Large intestine (tissue), 12 donors: Measurements from ENCODE around the gene NFKBIB. TPM values are rescaled to one million over a fixed set of nuclear protein-coding genes. Genes with fewer than 3 reads are reported as not detected.
"Not testable (repeated sequence)": the region's sequence is repeated elsewhere in the genome, so short reads cannot be mapped to it uniquely, and the experiment has no call there.

ENCODE experiments used
- DNase-seq, 2 donors: peaks; one replicate each; pipeline versions ENCODE4 v3.0.0 to v3.0.0-alpha.2; 2013
- H3K27ac ChIP-seq: one replicate; pipeline ENCODE4 v1.5.1; 2013; ENCODE audit warnings: low read length
- H3K27me3 ChIP-seq: 2 replicates; pipeline ENCODE4 v1.6.1; 2013; ENCODE audit warnings: low read length; ENCODE audit not compliant: control insufficient read depth, insufficient read depth
- H3K36me3 ChIP-seq: 2 replicates; pipeline ENCODE4 v1.6.1; 2013; ENCODE audit warnings: low read length; ENCODE audit not compliant: control insufficient read depth, insufficient read depth
- H3K4me1 ChIP-seq: one replicate; pipeline ENCODE4 v1.6.1; 2013; ENCODE audit warnings: low read length; ENCODE audit not compliant: control insufficient read depth, insufficient read depth
- H3K4me3 ChIP-seq: one replicate; pipeline ENCODE4 v1.5.1; 2013; ENCODE audit warnings: low read length
- H3K9me3 ChIP-seq: one replicate; pipeline ENCODE4 v1.6.1; 2013; ENCODE audit warnings: mild to moderate bottlenecking, low read depth, low read length, moderate library complexity; ENCODE audit not compliant: control insufficient read depth
- WGBS: methylation state at CpG from one replicate; pipeline ENCODE4 v1.1.5; 2013; ENCODE audit warnings: low lambda C conversion rate; ENCODE audit not compliant: insufficient coverage; 5-methylcytosine and 5-hydroxymethylcytosine counted together
- long read RNA-seq, 11 donors: transcript quantifications; one replicate each; lab custom pipeline, GENCODE V29; 2026
- polyA plus RNA-seq: library from polyadenylated mRNA; unstranded; fragments of 120-200 nt; gene quantifications from one replicate; pipeline ENCODE4 v1.2.1, GENCODE V29; 2013

The NFKBIB gene, protein sequence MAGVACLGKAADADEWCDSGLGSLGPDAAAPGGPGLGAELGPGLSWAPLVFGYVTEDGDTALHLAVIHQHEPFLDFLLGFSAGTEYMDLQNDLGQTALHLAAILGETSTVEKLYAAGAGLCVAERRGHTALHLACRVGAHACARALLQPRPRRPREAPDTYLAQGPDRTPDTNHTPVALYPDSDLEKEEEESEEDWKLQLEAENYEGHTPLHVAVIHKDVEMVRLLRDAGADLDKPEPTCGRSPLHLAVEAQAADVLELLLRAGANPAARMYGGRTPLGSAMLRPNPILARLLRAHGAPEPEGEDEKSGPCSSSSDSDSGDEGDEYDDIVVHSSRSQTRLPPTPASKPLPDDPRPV
- polyA plus RNA-seq, result 15.0 TPM
- long read RNA-seq, donor 1, partial matches to known transcripts, result 0 of 8 reads
- long read RNA-seq, donor 1, other reads (novel, unspliced or antisense), result 0 of 8 reads
- long read RNA-seq, donor 2, transcript NFKBIB-201 (6 exons, 1,159 nt), result major isoform, 7 of 10 reads
- long read RNA-seq, donor 2, partial matches to known transcripts, result 0 of 10 reads
- long read RNA-seq, donor 2, other reads (novel, unspliced or antisense), result 0 of 10 reads
- long read RNA-seq, donor 3, result 0 reads
- long read RNA-seq, donor 4, partial matches to known transcripts, result 0 of 1 reads
- long read RNA-seq, donor 4, other reads (novel, unspliced or antisense), result 0 of 1 reads
- long read RNA-seq, donor 5, partial matches to known transcripts, result 0 of 2 reads
- long read RNA-seq, donor 5, other reads (novel, unspliced or antisense), result 0 of 2 reads
- long read RNA-seq, donor 6, transcript NFKBIB-204 (5 exons, 1,929 nt), result major isoform, 5 of 8 reads
- long read RNA-seq, donor 6, partial matches to known transcripts, result 0 of 8 reads
- long read RNA-seq, donor 6, other reads (novel, unspliced or antisense), result 0 of 8 reads
- long read RNA-seq, donor 7, result 0 reads
- long read RNA-seq, donor 8, transcript NFKBIB-201 (6 exons, 1,159 nt), result major isoform, 5 of 8 reads
- long read RNA-seq, donor 8, partial matches to known transcripts, result 0 of 8 reads
- long read RNA-seq, donor 8, other reads (novel, unspliced or antisense), result 0 of 8 reads
- long read RNA-seq, donor 9, partial matches to known transcripts, result 0 of 7 reads
- long read RNA-seq, donor 9, other reads (novel, unspliced or antisense), result 0 of 7 reads
- long read RNA-seq, donor 10, transcript NFKBIB-204 (5 exons, 1,929 nt), result major isoform, 7 of 19 reads
- long read RNA-seq, donor 10, transcript NFKBIB-201 (6 exons, 1,159 nt), result minor isoform, 6 of 19 reads
- long read RNA-seq, donor 10, partial matches to known transcripts, result 6 of 19 reads
- long read RNA-seq, donor 10, other reads (novel, unspliced or antisense), result 0 of 19 reads
- long read RNA-seq, donor 11, partial matches to known transcripts, result 0 of 5 reads
- long read RNA-seq, donor 11, other reads (novel, unspliced or antisense), result 0 of 5 reads

DNA sequence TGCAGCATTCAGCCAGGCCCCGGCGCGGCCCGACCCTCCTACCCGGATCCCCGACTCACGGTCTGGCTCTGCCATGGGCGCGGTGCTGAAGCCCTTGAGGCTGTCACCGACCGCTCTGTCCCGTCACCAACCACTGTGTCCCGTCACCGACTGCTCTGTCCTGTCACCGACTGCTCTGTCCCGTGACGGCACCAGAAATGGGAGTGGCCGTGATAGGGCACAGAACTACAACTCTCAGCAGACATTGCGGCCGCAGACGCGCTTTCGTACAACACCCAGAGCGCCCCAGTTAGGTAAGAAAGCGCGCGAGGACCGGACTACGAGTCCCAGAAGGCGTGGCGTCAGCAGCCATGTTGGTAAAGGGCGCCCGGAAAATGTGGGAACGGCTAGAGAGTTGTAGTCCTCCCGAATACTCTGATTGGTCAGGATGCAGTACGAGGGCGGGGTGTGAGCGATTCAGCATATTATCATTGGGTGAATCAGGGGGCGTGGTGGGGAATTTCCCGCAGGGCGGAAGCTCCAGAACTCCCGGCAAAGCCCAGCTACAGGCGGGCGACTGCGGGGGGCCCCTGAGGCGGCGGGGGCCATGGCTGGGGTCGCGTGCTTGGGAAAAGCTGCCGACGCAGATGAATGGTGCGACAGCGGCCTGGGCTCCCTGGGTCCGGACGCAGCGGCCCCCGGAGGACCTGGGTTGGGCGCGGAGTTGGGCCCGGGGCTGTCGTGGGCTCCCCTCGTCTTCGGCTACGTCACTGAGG lies at the start of gene NFKBIB, which contains the start of gene SIRT2:
Gene NFKBIB (plus strand): TSS at position 523 of the 755 bp plus-strand sequence. CDS start 64 bp downstream, at position 587.
Gene SIRT2 (minus strand): TSS at position 172 of the 755 bp plus-strand sequence. CDS start 97 bp downstream, at position 75.
- H3K9me3 ChIP-seq, result no peaks in the 10 kb centered on the region
- H3K4me1 ChIP-seq, result peaks cover 16% of the 10 kb centered on the region

DNA sequence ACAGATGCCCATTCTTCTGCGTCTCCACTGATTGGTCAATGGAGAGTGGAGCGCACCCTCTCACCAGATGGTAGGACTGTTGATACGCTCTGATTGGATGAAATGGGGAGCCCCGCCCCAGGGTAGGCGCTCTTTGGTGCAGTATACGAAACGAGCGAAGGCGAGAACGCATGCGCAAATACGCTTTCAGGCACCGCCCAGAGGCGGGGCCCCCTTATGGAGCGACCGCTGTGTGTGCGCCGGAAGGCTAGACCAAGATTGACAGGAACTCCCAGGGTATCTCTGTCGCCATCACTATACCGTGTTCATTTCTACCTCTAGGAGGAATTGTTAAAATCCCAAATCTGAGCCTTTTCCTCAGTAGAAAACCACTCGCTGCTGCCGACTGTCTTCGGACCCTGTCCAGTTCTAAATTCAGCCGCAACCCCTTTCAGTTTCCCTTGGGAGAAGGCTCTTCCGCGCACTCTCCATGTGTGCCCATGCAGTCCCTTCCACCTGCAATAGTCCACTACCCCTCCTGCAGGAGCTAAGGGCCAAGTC lies 49.3 kb upstream of the NFKBIB start:
- peak in 1 of 2 donors; percentile 100 for DNase-seq
- no CpG with 5 or more reads among the region's 26 CpGs for WGBS
- peaks cover 27% of the 10 kb centered on the region for H3K36me3 ChIP-seq
- peaks cover 25% of the 10 kb centered on the region for H3K4me1 ChIP-seq
- H3K27me3 ChIP-seq, result no peaks in the 10 kb centered on the region
- peak overlapping the region; percentile 62 for H3K4me3 ChIP-seq
- no peaks in the 10 kb centered on the region for H3K9me3 ChIP-seq
- H3K27ac ChIP-seq, result peak overlapping the region; percentile 99

More for the DNA sequence above, at the start of gene NFKBIB, which contains the start of gene SIRT2:
- Histone ChIP-seq H3K27me3 (no peaks in the 10 kb centered on the region), H3K27ac (peak within 1 kb of the TSS; percentile 84), H3K36me3 (no peaks in the 10 kb centered on the region), H3K4me3 (peak within 1 kb of the TSS; percentile 96)
- WGBS, result no CpG with 5 or more reads among the region's 64 CpGs
- DNase-seq, result peak; percentile 100

DNA sequence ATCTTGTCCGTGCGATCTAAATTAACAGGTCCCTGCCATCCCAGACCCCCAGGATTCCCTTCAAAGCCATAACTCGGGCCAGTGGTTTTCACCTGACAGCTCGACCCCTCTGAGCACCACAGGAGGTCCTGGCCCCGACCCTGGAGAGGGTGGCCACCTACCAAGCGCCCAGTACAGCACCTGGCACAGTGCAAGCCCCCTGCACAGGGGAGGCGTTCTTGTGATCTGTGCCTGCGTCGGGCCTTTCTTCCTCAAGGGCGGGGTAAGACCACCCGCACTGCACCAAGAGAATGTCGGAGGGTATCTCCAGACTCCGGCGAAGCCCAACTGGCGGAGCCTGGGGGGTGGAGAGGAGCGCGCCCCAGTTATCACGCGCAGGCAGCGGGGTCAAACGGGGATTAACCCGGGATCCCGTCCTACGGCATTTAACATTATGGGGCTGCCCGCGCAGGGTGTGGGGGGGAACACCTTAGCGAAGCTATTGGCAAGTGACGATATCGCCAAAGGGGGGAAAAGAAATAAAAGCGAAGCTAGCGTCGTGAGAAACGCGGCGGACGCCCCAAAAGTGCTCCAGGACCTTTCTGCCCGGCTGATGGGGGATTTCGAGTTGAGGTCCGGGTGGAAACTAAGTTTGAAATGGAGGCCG lies 48.7 kb upstream of the NFKBIB start:
- peaks cover 25% of the 10 kb centered on the region for H3K4me1 ChIP-seq
- peaks cover 5% of the 10 kb centered on the region for H3K9me3 ChIP-seq
- H3K4me3 ChIP-seq, result peak overlapping the region; percentile 62
- H3K36me3 ChIP-seq, result peaks cover 21% of the 10 kb centered on the region
- H3K27me3 ChIP-seq, result no peaks in the 10 kb centered on the region
- peak overlapping the region; percentile 99 for H3K27ac ChIP-seq
- DNase-seq, result peak in 1 of 2 donors; percentile 67
- 0% methylated on average over 2 of the region's 40 CpGs for WGBS

DNA sequence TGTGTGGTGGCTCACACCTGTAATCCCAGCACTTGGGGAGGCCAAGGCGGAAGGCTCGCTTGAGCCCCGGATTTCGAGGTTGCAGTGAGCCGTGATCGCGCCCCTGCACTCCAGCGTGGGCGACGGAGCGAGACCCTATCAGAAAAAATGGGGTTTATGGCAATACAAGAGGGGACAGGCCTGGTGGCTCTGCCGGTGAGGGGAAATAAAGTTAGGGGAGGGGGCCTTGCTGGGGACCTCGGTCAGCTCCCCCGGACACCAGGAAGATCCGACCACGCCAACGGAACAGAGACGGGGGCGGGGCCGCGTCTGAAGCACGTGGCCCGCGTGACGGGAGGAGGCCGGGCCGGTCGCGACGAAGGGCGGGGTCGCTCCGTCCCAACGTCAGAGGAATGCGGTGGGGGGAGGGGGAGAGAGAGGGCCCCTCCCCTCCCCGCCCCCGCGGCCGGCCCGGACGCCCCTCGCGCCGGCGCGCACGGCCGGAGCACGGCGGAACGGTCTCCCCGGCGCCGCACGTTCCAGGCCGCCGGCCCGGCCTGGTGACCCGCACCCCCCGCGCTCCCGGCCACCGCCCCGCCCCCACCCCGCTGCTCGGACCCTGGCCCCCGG lies 48.0 kb upstream of the NFKBIB start:
- Histone ChIP-seq H3K9me3 (peaks cover 10% of the 10 kb centered on the region), H3K36me3 (peaks cover 15% of the 10 kb centered on the region), H3K4me3 (peak overlapping the region; percentile 62), H3K27me3 (no peaks in the 10 kb centered on the region), H3K4me1 (peaks cover 25% of the 10 kb centered on the region), H3K27ac (peak overlapping the region; percentile 99)
- DNase-seq, result peak; percentile 94 to 96
- no CpG with 5 or more reads among the region's 67 CpGs for WGBS

DNA sequence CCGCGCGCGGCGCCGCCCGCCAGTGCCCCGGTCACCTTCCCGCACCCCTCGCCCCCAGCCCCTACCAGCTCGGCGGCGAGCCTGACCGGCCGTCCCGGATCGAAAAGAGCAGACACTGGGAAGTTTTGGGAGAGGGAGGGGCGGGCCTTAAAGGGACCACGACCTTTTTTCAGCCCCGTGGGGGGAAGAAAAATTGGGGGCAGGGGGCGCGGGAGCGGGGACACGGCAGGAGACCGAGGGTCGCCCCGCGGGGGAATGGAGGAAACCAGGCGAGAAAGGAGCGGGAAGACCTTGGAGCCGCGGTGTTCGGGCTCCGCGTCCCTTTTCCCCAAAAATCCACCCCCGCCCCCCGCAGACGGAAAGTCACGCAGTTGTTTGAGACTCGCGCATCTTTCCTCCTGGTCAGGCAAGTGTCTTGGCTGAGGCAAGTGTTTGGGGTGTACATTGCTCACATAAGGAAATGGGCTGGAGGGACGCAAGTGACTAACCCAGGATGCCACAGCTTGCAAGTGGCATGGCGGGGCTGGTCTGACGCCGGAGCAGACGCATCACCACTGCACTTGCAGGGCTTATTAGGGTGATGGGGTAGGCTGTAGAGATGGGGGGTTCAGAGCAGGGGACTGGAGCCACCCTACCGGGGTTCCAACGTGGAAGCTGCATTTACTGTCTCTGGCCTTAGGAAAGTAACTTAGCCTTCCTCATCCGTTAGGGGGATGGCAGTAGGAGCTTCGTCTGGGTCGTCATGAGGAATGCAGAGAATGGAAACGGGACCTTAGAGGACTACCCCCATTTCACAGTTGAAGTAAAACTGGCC lies 47.3 kb upstream of the NFKBIB start:
- peaks cover 7% of the 10 kb centered on the region for H3K36me3 ChIP-seq
- peak in 1 of 2 donors; percentile 59 for DNase-seq
- WGBS, result no CpG with 5 or more reads among the region's 52 CpGs
- H3K4me3 ChIP-seq, result peak overlapping the region; percentile 61
- H3K27ac ChIP-seq, result peak overlapping the region; percentile 86
- no peaks in the 10 kb centered on the region for H3K27me3 ChIP-seq
- H3K4me1 ChIP-seq, result peaks cover 30% of the 10 kb centered on the region
- H3K9me3 ChIP-seq, result peaks cover 10% of the 10 kb centered on the region

DNA sequence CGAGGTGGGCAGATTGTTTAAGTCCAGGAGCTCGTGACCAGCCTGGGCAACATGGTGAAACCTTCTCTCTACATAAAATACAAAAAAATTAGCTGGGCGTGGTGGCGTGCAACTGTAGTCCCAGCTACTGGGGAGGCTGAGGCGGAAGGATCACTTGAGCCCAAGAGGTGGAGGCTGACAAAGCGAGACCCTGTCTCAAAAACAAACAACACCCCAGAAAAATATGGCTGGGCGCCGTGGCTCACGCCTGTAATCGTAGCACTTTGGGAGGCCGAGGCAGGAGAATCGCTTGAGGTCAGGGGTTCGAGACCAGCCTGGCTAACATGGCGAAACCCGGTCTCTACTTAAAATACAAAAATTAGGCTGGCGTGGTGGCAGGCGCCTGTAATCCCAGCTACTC lies 46.6 kb upstream of the NFKBIB start:
- DNase-seq, result no peak
- Histone ChIP-seq H3K27me3 (no peaks in the 10 kb centered on the region), H3K27ac (no peak overlapping the region), H3K4me1 (peaks cover 28% of the 10 kb centered on the region), H3K4me3 (no peak overlapping the region), H3K36me3 (peaks cover 2% of the 10 kb centered on the region), H3K9me3 (peaks cover 10% of the 10 kb centered on the region)
- WGBS, result 100% methylated on average over 1 of the region's 17 CpGs

DNA sequence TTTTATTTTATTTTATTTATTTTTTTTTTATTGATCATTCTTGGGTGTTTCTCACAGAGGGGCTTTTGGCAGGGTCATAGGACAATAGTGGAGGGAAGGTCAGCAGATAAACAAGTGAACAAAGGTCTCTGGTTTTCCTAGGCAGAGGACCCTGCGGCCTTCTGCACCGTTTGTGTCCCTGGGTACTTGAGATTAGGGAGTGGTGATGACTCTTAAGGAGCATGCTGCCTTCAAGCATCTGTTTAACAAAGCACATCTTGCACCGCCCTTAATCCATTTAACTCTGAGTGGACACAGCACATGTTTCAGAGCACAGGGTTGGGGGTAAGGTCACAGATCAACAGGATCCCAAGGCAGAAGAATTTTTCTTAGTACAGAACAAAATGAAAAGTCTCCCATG lies 44.8 kb upstream of the NFKBIB start:
- whole genome bisulfite sequencing, result no CpG with 5 or more reads among the region's 3 CpGs
- peaks cover 32% of the 10 kb centered on the region for H3K4me1 ChIP-seq
- H3K36me3 ChIP-seq, H3K27ac ChIP-seq, H3K27me3 ChIP-seq, DNase-seq, H3K4me3 ChIP-seq, H3K9me3 ChIP-seq: not testable (repeated sequence)

DNA sequence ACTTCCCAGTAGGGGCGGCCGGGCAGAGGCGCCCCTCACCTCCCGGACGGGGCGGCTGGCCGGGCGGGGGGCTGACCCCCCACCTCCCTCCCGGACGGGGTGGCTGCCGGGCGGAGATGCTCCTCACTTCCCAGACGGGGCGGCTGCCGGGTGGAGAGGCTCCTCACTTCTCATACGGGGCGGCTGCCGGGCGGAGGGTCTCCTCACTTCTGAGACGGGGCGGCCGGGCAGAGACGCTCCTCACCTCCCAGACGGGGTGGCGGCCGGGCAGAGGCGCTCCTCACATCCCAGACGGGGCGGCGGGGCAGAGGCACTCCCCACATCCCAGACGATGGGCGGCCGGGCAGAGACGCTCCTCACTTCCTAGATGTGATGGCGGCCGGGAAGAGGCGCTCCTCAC lies 44.0 kb upstream of the NFKBIB start:
- not testable (repeated sequence) for H3K27ac ChIP-seq, H3K9me3 ChIP-seq, H3K36me3 ChIP-seq, H3K27me3 ChIP-seq, DNase-seq, H3K4me3 ChIP-seq
- WGBS, result no CpG with 5 or more reads among the region's 37 CpGs
- H3K4me1 ChIP-seq, result peaks cover 32% of the 10 kb centered on the region
